Activated CD8-positive, alpha-beta T cell treated with anti-CD3 and anti-CD28 coated beads for 36 hours (primary cell): ENCODE measurements around the gene TTC23. TPM values are rescaled to one million over a fixed set of nuclear protein-coding genes. Genes with fewer than 3 reads are reported as not detected.

ENCODE experiments used
- ATAC-seq: fragments of 200-7000 bp; cut with Tn5 transposase; one replicate; pipeline ENCODE4 v1.10.0; 2021; ENCODE audit warnings: mild to moderate bottlenecking, moderate library complexity
- CTCF ChIA-PET: fragments of 350-600 bp; sonication (Branson Sonifier 250); formaldehyde crosslinking; loops from one replicate; lab custom pipeline; 2021; ENCODE audit warnings: antibody characterized with exemption; lab: Charles Lee
- POLR2A ChIA-PET: fragments of 350-600 bp; sonication (Branson Sonifier 250); formaldehyde crosslinking; loops from one replicate; lab custom pipeline; 2021; ENCODE audit warnings: antibody characterized with exemption; lab: Charles Lee
- DNase-seq: peaks from one replicate; pipeline ENCODE4 v3.0.0-alpha.2; 2020
- H3K27ac Mint-ChIP-seq: one replicate; pipeline ENCODE4 v1.8.0; 2021; ENCODE audit warnings: mild to moderate bottlenecking, mixed read lengths
- H3K27me3 Mint-ChIP-seq: one replicate; pipeline ENCODE4 v1.8.0; 2021; ENCODE audit warnings: mixed read lengths
- H3K36me3 Mint-ChIP-seq: one replicate; pipeline ENCODE4 v1.8.0; 2021; ENCODE audit warnings: low read depth, mixed read lengths
- H3K4me1 Mint-ChIP-seq: one replicate; pipeline ENCODE4 v1.8.0; 2021; ENCODE audit warnings: low read depth, mixed read lengths
- H3K4me3 Mint-ChIP-seq: one replicate; pipeline ENCODE4 v1.8.0; 2021; ENCODE audit warnings: mild to moderate bottlenecking, moderate library complexity, mixed read lengths
- H3K9me3 Mint-ChIP-seq: one replicate; pipeline ENCODE4 v1.8.0; 2021; ENCODE audit warnings: mixed read lengths
- intact Hi-C: fragments of 100-400 bp; cut with micrococcal nuclease; formaldehyde crosslinking; loops from one replicate; pipeline ENCODE4 v1.10.0; 2022
- total RNA-seq, 2 experiments: library from RNA; stranded (reverse); gene quantifications; one replicate each; pipeline ENCODE4 v1.2.3, GENCODE V29; 2021
- TF ChIP-seq, protein P1 (sequence below): fragments of 200-600 bp; IDR thresholded peaks from one replicate; pipeline ENCODE4 v1.8.0; 2022; ENCODE audit warnings: antibody characterized with exemption, mild to moderate bottlenecking

The TTC23 gene
- total RNA-seq, 2 experiments from 2014 or later = 4.3 to 4.4 TPM

GRCh38 chr15:99248000-99248715 is 1.2 kb downstream of the TTC23 start:
- peaks cover 3% of the 10 kb centered on the region for H3K9me3 Mint-ChIP-seq

DNA sequence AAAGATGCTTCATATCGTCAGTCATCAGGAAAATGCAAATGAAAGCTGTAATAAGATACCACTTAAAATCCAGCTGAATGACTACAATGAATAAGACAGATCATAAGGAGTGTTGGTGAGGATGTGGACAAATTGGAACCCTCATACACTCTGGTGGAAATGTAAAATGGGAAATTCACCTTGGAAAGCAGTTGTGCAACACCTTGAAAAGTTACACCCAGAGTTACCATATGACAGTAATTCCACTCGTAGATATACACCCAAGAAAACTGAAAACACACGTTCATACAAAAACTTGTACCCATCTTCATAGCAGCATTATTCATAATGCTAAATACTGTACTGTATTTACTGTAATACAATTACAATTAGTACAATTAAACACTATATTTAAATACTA is 2.3 kb downstream of the TTC23 start:
- peaks cover 4% of the 10 kb centered on the region for H3K27me3 Mint-ChIP-seq
- ChIA-PET CTCF (no interaction called here), POLR2A (interaction anchor here (1.2 kb wide), 1 partner anchor 10 kb away, joined by 4 read pairs; no protein-coding TSS in a partner anchor)
- H3K27ac Mint-ChIP-seq = no peak overlapping the region
- DNase-seq (no peak), ATAC-seq (no peak)
- peaks cover 7% of the 10 kb centered on the region for H3K36me3 Mint-ChIP-seq
- H3K4me1 Mint-ChIP-seq = peaks cover 8% of the 10 kb centered on the region
- no peak overlapping the region for H3K4me3 Mint-ChIP-seq
- peaks cover 3% of the 10 kb centered on the region for H3K9me3 Mint-ChIP-seq
- intact Hi-C loops = no loop called here
- TF ChIP-seq, protein P1, sequence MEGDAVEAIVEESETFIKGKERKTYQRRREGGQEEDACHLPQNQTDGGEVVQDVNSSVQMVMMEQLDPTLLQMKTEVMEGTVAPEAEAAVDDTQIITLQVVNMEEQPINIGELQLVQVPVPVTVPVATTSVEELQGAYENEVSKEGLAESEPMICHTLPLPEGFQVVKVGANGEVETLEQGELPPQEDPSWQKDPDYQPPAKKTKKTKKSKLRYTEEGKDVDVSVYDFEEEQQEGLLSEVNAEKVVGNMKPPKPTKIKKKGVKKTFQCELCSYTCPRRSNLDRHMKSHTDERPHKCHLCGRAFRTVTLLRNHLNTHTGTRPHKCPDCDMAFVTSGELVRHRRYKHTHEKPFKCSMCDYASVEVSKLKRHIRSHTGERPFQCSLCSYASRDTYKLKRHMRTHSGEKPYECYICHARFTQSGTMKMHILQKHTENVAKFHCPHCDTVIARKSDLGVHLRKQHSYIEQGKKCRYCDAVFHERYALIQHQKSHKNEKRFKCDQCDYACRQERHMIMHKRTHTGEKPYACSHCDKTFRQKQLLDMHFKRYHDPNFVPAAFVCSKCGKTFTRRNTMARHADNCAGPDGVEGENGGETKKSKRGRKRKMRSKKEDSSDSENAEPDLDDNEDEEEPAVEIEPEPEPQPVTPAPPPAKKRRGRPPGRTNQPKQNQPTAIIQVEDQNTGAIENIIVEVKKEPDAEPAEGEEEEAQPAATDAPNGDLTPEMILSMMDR = no peak

More at GRCh38 chr15:99248000-99248715, 1.2 kb downstream of the TTC23 start:
- DNase-seq (no peak), ATAC-seq (no peak)
- H3K27ac Mint-ChIP-seq = no peak overlapping the region
- ChIA-PET CTCF (no interaction called here), POLR2A (no interaction called here)
- H3K27me3 Mint-ChIP-seq = no peaks in the 10 kb centered on the region
- H3K4me1 Mint-ChIP-seq = peaks cover 17% of the 10 kb centered on the region
- no peak overlapping the region for H3K4me3 Mint-ChIP-seq
- intact Hi-C loops = no loop called here
- TF ChIP-seq, protein P1 = no peak
- H3K36me3 Mint-ChIP-seq = peaks cover 7% of the 10 kb centered on the region

- CTCF ChIA-PET = no interaction called here
These were observed 5.1 kb downstream of the TTC23 start for GRCh38 chr15:99244306-99244705.

DNA sequence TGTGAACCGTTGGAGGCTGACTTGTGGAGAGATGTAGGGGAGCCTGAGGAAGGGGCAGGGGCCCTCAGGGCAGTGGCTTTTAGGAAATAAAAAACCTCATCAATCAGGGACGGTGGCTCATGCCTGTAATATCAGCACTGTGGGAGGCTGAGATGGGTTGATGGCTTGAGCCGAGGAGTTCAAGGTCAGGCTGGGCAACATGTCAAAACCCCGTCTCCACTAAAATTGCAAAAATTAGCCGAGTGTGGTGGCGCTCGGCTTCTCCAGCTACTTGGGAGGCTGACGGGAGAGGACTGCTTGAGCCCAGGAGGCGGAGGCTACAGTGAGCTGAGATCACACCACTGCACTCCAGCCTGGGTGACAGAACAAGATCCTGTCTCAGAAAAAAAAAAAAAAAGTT is 7.6 kb downstream of the TTC23 start:
- DNase-seq = no peak
- TF ChIP-seq, protein P1 = no peak
- peaks cover 8% of the 10 kb centered on the region for H3K27me3 Mint-ChIP-seq

More at GRCh38 chr15:99244306-99244705, 5.1 kb downstream of the TTC23 start:
- H3K4me3 Mint-ChIP-seq = no peak overlapping the region
- ATAC-seq (no peak), DNase-seq (no peak)
- peaks cover 8% of the 10 kb centered on the region for H3K27me3 Mint-ChIP-seq
- TF ChIP-seq, protein P1 = no peak
- no peaks in the 10 kb centered on the region for H3K36me3 Mint-ChIP-seq
- intact Hi-C loops = no loop called here
- POLR2A ChIA-PET = no interaction called here
- H3K27ac Mint-ChIP-seq = no peak overlapping the region
- H3K9me3 Mint-ChIP-seq = no peaks in the 10 kb centered on the region
- H3K4me1 Mint-ChIP-seq = peaks cover 13% of the 10 kb centered on the region

GRCh38 chr15:99239545-99240198 is 9.7 kb downstream of the TTC23 start:
- TF ChIP-seq, protein P1 = no peak
- no peaks in the 10 kb centered on the region for H3K9me3 Mint-ChIP-seq
- no peak overlapping the region for H3K27ac Mint-ChIP-seq
- ChIA-PET POLR2A (no interaction called here), CTCF (no interaction called here)
- no peak overlapping the region for H3K4me3 Mint-ChIP-seq
- intact Hi-C loops = no loop called here
- peaks cover 14% of the 10 kb centered on the region for H3K27me3 Mint-ChIP-seq
- H3K36me3 Mint-ChIP-seq = no peaks in the 10 kb centered on the region
- peak; percentile 48 for DNase-seq
- H3K4me1 Mint-ChIP-seq = peaks cover 16% of the 10 kb centered on the region
- ATAC-seq = peak; percentile 87

More for the DNA sequence above, 7.6 kb downstream of the TTC23 start:
- POLR2A ChIA-PET = no interaction called here
- CTCF ChIA-PET = no interaction called here
- Mint-ChIP-seq H3K9me3 (no peaks in the 10 kb centered on the region), H3K4me3 (no peak overlapping the region), H3K36me3 (no peaks in the 10 kb centered on the region), H3K27ac (no peak overlapping the region), H3K4me1 (peaks cover 16% of the 10 kb centered on the region)
- no peak for ATAC-seq
- intact Hi-C loops = no loop called here
